Tibial artery (tissue), 4 donors: ENCODE data around the gene ANKRD36B.
"Not testable (repeated sequence)": the region's sequence is repeated elsewhere in the genome, so short reads cannot be mapped to it uniquely, and the experiment has no call there.

Experiments
- DNase-seq, 2 donors: peaks; one replicate each; pipeline ENCODE4 v3.0.0-alpha.2; 2019
- H3K27ac ChIP-seq, 2 donors: fragments of 200-600 bp; sonication (generic) in 1 of 2; 1 replicate in 1 of 2; 2 replicates in 1 of 2; pipeline ENCODE4 v1.5.1; 2018 to 2019; ENCODE audit warnings: mild to moderate bottlenecking in 1 of 2
- H3K27me3 ChIP-seq, 2 donors: fragments of 200-600 bp; sonication (generic) in 1 of 2; one replicate each; pipeline versions ENCODE4 v1.5.1 to v1.6.0; 2016 to 2019
- H3K36me3 ChIP-seq, 3 donors: fragments of 200-600 bp; sonication (generic) in 2 of 3; one replicate each; pipeline ENCODE4 v1.5.1; 2016 to 2019; ENCODE audit warnings: mild to moderate bottlenecking in 2 of 3
- H3K4me1 ChIP-seq, 4 donors: fragments of 200-600 bp; sonication (generic) in 2 of 4; 1 replicate in 3 of 4; 2 replicates in 1 of 4; pipeline ENCODE4 v1.5.1; 2016 to 2019
- H3K4me3 ChIP-seq, 2 donors: fragments of 200-600 bp; sonication (generic) in 1 of 2; 1 replicate in 1 of 2; 2 replicates in 1 of 2; pipeline ENCODE4 v1.5.1; 2018 to 2019; ENCODE audit warnings: mild to moderate bottlenecking in 2 of 2
- H3K9me3 ChIP-seq, 3 donors: fragments of 200-600 bp; sonication (generic) in 1 of 3; one replicate each; pipeline ENCODE4 v1.5.1; 2016 to 2019
- CTCF ChIP-seq, 2 experiments: fragments of 200-600 bp in 1 of 2; fragments of 450-650 bp in 1 of 2; IDR thresholded peaks; one replicate each; pipeline ENCODE4 v1.5.1; 2017 to 2019; ENCODE audit warnings: antibody characterized with exemption in 2 of 2, mild to moderate bottlenecking in 1 of 2, moderate library complexity in 1 of 2
- intact Hi-C: fragments of 100-400 bp; cut with DNase I; formaldehyde crosslinking; loops from one replicate; pipeline ENCODE4 v1.15.0; 2023; ENCODE audit warnings: low total_unique reads

ANKRD36B gene

GRCh38 chr2:97546711-97547110 is 43.0 kb downstream of the ANKRD36B start:
- intact Hi-C loops: no loop called here
- no peaks in the 10 kb centered on the region for H3K27me3 ChIP-seq
- H3K4me3 ChIP-seq: no peak overlapping the region
- TF ChIP-seq CTCF (IDR thresholded peaks at IDR 0.05): no peak
- no peaks in the 10 kb centered on the region for H3K4me1 ChIP-seq
- peaks cover 15 to 44% (median 24%) of the 10 kb centered on the region in 3 donors for H3K36me3 ChIP-seq
- no peak overlapping the region for H3K27ac ChIP-seq
- no peak for DNase-seq
- no peaks in the 10 kb centered on the region for H3K9me3 ChIP-seq

- H3K9me3 ChIP-seq, intact Hi-C loops, H3K27me3 ChIP-seq, H3K4me1 ChIP-seq, H3K27ac ChIP-seq, DNase-seq, H3K4me3 ChIP-seq: not testable (repeated sequence)
- H3K36me3 ChIP-seq: peaks cover 11 to 41% (median 40%) of the 10 kb centered on the region in 3 donors
Measured at GRCh38 chr2:97544911-97545310, 44.8 kb downstream of the ANKRD36B start.

GRCh38 chr2:97525904-97526303 is 63.8 kb downstream of the ANKRD36B start:
- not testable (repeated sequence) for DNase-seq

GRCh38 chr2:97523816-97524215 is 65.9 kb downstream of the ANKRD36B start:
- intact Hi-C loops, DNase-seq: not testable (repeated sequence)

More at GRCh38 chr2:97525904-97526303, 63.8 kb downstream of the ANKRD36B start:
- peaks cover 0 to 10% (median 8%) of the 10 kb centered on the region in 3 donors for H3K36me3 ChIP-seq
- H3K4me1 ChIP-seq, H3K27me3 ChIP-seq, H3K9me3 ChIP-seq, H3K27ac ChIP-seq, H3K4me3 ChIP-seq, intact Hi-C loops: not testable (repeated sequence)

GRCh38 chr2:97522916-97523555 is 66.6 kb downstream of the ANKRD36B start:
- H3K4me1 ChIP-seq, H3K9me3 ChIP-seq, DNase-seq, H3K27me3 ChIP-seq, H3K4me3 ChIP-seq, intact Hi-C loops, H3K27ac ChIP-seq: not testable (repeated sequence)
- peaks cover 0 to 10% (median 8%) of the 10 kb centered on the region in 3 donors for H3K36me3 ChIP-seq

More at GRCh38 chr2:97523816-97524215, 65.9 kb downstream of the ANKRD36B start:
- not testable (repeated sequence) for H3K9me3 ChIP-seq, H3K4me3 ChIP-seq, H3K4me1 ChIP-seq, H3K27ac ChIP-seq, H3K27me3 ChIP-seq
- H3K36me3 ChIP-seq: peaks cover 0 to 10% (median 8%) of the 10 kb centered on the region in 3 donors

GRCh38 chr2:97495651-97496050 is 94.0 kb downstream of the ANKRD36B start:
- H3K27me3 ChIP-seq, H3K27ac ChIP-seq, H3K9me3 ChIP-seq, intact Hi-C loops, DNase-seq, H3K36me3 ChIP-seq, H3K4me1 ChIP-seq, H3K4me3 ChIP-seq: not testable (repeated sequence)

GRCh38 chr2:97490141-97490540 is 99.5 kb downstream of the ANKRD36B start:
- DNase-seq: peak; percentile 16 to 64
- H3K27ac ChIP-seq, H3K36me3 ChIP-seq, H3K27me3 ChIP-seq, H3K4me3 ChIP-seq, H3K4me1 ChIP-seq, intact Hi-C loops, H3K9me3 ChIP-seq: not testable (repeated sequence)
